Measurements from ENCODE around the gene RXFP2. TPM values are rescaled to one million over a fixed set of nuclear protein-coding genes. Genes with fewer than 3 reads are reported as not detected.

The RXFP2 gene
- total RNA-seq, 4 donors from 2014 or later = not detected

DNA sequence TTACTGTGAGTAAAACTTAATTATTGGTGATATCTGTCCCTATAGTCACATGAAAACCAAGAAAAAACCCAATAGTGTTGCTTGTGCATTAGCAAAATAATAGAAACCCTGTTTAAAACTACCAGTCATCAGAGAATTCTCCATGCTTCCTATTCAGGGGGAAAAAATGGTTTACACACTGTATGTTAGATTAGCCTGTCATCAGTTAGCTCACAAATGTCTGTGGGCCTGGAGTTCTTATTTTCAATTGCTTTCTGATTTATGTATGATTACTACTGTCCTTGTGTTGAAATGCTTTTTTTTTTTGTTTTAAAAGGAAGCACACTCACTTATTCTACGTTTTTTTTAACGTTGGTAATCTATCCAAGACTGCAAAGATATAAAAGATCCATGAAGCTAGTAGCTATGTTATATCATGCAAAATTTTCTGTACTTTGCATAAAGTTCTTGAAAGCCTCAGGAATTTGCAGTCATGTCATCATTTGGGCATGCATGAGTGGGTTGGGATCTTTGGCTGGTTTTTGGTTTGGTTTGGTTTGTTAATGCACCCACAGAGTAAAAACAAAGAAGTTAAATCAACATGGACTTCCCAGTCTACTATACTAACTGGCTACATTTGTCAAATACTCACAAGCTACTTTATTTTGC lies 25.9 kb downstream of the RXFP2 start:
- WGBS, 2 donors = 32 to 46% methylated on average over 2 of the region's 2 CpGs
- no peak overlapping the region for H3K4me3 ChIP-seq
- no peaks in the 10 kb centered on the region for H3K27me3 ChIP-seq
- intact Hi-C loops (cut with DNase I) = no loop called here
- no peaks in the 10 kb centered on the region for H3K36me3 ChIP-seq
- TF ChIP-seq, protein P1, sequence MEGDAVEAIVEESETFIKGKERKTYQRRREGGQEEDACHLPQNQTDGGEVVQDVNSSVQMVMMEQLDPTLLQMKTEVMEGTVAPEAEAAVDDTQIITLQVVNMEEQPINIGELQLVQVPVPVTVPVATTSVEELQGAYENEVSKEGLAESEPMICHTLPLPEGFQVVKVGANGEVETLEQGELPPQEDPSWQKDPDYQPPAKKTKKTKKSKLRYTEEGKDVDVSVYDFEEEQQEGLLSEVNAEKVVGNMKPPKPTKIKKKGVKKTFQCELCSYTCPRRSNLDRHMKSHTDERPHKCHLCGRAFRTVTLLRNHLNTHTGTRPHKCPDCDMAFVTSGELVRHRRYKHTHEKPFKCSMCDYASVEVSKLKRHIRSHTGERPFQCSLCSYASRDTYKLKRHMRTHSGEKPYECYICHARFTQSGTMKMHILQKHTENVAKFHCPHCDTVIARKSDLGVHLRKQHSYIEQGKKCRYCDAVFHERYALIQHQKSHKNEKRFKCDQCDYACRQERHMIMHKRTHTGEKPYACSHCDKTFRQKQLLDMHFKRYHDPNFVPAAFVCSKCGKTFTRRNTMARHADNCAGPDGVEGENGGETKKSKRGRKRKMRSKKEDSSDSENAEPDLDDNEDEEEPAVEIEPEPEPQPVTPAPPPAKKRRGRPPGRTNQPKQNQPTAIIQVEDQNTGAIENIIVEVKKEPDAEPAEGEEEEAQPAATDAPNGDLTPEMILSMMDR (IDR thresholded peaks at IDR 0.05) = no peak
- TF ChIP-seq POLR2A (IDR thresholded peaks at IDR 0.05) = no peak
- no peaks in the 10 kb centered on the region for H3K4me1 ChIP-seq
- no peaks in the 10 kb centered on the region for H3K9me3 ChIP-seq
- no peak for DNase-seq
- no peak overlapping the region for H3K27ac ChIP-seq

DNA sequence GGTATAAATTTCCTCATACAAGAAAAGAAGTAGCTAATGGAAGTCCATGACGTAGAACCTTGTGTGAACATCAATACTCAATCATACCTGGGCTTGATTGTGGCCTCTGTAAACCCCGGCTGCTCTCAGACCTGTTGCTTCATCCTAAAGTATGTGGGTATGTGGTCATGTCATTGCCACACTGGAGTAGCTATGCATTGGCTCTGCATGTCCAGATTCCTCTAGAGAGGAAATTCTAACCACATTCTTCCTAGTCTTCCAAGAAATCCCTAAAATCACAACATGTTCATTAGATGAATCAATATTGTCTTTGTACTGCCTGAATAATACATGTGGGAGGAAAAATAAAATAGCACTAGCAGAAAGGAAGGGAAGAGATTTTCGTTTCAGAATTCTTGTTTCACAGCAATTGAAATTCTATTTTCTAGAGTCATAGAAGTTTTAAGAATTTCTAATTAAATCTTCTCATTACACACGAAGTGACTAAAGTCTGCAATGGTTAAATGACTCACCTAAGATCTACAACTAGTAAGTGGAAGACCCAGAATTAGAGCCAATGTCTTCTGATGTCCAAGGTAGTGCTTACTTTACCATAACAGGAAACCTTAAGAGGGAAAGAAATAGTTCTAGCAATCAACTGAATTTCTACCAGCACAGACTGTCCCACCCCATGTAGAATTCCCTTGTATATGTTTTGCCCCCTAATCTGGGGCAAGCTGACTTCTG lies 28.0 kb downstream of the RXFP2 start:
- Histone ChIP-seq H3K9me3 (no peaks in the 10 kb centered on the region), H3K4me1 (no peaks in the 10 kb centered on the region), H3K36me3 (no peaks in the 10 kb centered on the region), H3K4me3 (no peak overlapping the region), H3K27ac (no peak overlapping the region), H3K27me3 (no peaks in the 10 kb centered on the region)
- intact Hi-C loops (cut with DNase I) = no loop called here
- no peak for DNase-seq
- 54 to 57% methylated on average over 4 of the region's 4 CpGs for WGBS, 2 donors
- TF ChIP-seq, protein P1 (IDR thresholded peaks at IDR 0.05) = no peak
- no peak for TF ChIP-seq POLR2A (IDR thresholded peaks at IDR 0.05)

DNA sequence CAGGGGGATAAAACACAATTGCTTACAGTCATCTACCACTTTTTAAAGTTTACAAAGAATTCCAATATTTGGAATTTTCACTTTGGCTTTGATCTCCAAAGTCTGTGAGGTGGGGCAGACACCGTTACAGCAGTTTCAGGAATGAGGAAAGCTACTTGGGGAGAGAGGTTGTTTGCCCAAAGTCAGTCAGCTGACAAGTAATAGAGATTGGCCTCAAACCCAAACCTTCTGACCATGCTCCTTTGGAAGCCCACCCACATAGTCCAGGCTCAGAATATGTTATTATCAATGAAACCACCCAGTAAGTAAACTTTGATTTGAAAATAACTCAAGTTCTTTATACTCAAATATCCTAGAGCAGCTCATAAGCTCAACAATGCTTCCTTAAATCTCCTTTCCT lies 29.0 kb downstream of the RXFP2 start:
- Histone ChIP-seq H3K27me3 (no peaks in the 10 kb centered on the region), H3K4me1 (no peaks in the 10 kb centered on the region), H3K36me3 (no peaks in the 10 kb centered on the region), H3K4me3 (no peak overlapping the region), H3K9me3 (no peaks in the 10 kb centered on the region), H3K27ac (no peak overlapping the region)
- DNase-seq = no peak
- no peak for TF ChIP-seq POLR2A (IDR thresholded peaks at IDR 0.05)
- TF ChIP-seq, protein P1 (IDR thresholded peaks at IDR 0.05) = no peak
- intact Hi-C loops (cut with DNase I) = no loop called here
- WGBS, 2 donors = 32 to 60% methylated on average over 1 of the region's 1 CpG

DNA sequence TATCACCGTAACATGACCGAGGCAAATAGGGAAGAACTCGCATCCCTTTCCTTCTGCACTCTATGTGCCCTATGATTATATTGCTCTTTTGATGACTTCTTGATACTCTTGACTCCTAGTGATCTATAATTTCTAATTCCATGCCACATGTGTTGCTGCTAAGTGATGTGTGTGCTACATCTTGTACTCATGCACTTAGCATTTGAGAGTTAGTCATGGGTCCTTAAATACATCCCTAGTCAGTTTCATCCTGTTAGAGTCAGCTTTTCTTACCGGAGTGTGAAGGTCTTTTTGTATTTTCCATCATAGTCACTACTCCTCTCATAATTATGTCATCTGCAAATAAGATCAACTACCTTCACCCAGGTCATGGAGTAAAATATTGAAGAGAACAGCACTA lies 30.2 kb downstream of the RXFP2 start:
- WGBS, 2 donors = 89 to 91% methylated on average over 4 of the region's 4 CpGs
- no peak for DNase-seq
- Histone ChIP-seq H3K9me3 (no peaks in the 10 kb centered on the region), H3K27ac (no peak overlapping the region), H3K27me3 (no peaks in the 10 kb centered on the region), H3K4me3 (no peak overlapping the region), H3K36me3 (no peaks in the 10 kb centered on the region), H3K4me1 (no peaks in the 10 kb centered on the region)
- intact Hi-C loops (cut with DNase I) = no loop called here
- no peak for TF ChIP-seq POLR2A (IDR thresholded peaks at IDR 0.05)
- TF ChIP-seq, protein P1 (IDR thresholded peaks at IDR 0.05) = no peak

DNA sequence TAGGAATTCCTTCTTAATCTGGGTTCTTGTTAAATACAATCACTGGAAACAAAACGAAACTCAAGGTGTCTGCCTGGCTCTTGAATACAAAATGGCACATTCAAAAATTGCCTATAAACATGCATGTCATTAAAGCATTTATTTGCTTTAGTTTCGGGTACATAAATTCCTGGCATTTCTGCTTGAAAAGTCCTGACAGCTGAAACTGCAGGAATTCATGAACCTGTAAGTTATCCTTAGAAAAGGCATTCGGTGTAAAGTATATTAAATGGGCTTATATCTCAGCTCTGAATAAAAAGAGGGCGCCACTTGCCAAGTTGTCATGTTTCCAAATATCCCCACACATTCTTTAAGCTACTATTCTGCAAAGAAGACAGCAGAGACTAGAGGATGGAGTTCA lies 32.9 kb downstream of the RXFP2 start:
- 49 to 75% methylated on average over 4 of the region's 4 CpGs for WGBS, 2 donors
- Histone ChIP-seq H3K4me1 (no peaks in the 10 kb centered on the region), H3K27ac (no peak overlapping the region), H3K4me3 (no peak overlapping the region), H3K27me3 (no peaks in the 10 kb centered on the region), H3K9me3 (no peaks in the 10 kb centered on the region), H3K36me3 (no peaks in the 10 kb centered on the region)
- intact Hi-C loops (cut with DNase I) = no loop called here
- DNase-seq = no peak
- no peak for TF ChIP-seq POLR2A (IDR thresholded peaks at IDR 0.05)
- TF ChIP-seq, protein P1 (IDR thresholded peaks at IDR 0.05) = no peak
